ENCODE measurements around the gene CTNNA3.
"Not testable (repeated sequence)": the region's sequence is repeated elsewhere in the genome, so short reads cannot be mapped to it uniquely, and the experiment has no call there.

Gene CTNNA3

DNA sequence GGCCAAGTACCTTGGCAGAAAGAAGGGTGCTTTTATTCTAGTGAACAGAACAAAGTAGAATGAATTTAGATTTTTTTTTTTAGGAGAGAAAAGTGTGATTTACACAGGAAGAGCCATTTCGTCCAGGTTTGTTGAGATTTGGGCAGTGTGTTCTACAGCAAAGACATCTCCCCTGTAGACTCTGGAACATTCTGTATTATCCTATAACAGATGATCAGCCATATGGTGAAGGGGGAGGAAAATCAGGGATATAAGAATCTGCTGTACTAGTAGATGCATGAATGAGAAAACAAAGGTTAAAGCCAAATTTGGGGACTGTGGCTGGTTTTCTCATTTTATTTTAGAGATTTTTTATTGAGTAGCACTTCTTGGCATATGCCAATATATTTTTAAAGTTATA is 1223.8 kb downstream of the CTNNA3 start:
- no peak for DNase-seq

- DNase-seq: no peak
These were observed 1229.0 kb downstream of the CTNNA3 start for GRCh38 chr10:66467042-66467441.

DNA sequence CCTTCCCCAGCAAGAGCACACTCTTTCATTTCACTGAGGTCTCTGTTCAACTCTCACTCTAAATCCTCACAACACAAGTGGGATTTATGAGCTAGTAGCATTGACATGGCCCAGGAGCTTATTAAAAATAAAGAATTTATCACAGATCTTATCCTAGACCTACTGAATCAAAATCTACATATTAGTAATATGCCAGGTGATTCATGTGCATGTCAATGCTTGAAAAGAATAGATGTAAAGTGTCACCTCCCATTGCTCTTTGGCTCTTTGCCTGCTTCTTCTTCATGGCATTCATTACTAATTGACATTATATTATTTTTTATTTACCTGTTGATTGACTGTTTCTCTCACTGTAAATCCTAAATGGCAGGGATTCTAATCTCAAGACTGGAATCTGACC is 1229.4 kb downstream of the CTNNA3 start:
- DNase-seq: no peak

DNA sequence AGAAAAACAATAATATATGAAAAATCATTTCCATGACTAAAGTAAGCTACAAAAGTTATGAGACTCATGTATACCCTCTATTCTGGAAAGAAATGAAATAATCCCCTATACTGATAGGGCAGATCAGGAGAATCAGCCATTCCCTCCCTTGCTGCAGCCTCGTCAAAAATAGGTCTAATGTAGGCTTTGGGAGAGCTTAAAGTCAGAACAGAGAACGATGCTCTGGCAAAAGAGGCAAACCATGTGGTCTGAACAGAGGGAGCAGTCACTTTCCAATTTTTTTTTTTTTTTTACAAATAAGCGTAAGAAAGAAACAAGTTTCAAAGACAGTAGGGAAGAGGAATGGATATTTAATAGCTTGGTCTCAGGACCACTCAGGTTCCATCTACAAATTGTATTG is 1232.4 kb downstream of the CTNNA3 start:
- no peak for DNase-seq

- no peak for DNase-seq
These were observed 1238.4 kb downstream of the CTNNA3 start for GRCh38 chr10:66457629-66458028.

DNA sequence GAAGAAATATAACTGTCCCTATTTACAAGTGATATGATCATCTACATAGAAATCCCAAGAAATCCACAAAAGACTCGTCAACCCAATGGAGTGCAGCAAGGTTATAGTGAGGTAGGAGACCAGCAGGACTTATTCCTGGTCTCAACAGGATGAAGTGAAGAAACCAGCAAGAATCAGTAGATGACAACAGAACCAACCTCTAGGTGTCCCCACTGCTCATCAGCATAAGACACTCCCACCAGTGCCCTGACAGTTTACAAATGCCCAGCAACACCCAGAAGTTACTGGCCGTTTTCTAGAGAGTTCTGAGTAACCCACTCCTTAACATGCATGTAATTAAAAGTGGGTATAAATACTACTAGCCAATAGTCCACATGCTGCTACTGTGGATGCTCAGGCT is 1240.7 kb downstream of the CTNNA3 start:
- DNase-seq: no peak

GRCh38 chr10:66440568-66440967 is 1255.4 kb downstream of the CTNNA3 start:
- no peak for DNase-seq

GRCh38 chr10:66414943-66415342 is 1281.1 kb downstream of the CTNNA3 start:
- DNase-seq: no peak

- no peak for DNase-seq
These were observed 1290.4 kb downstream of the CTNNA3 start for GRCh38 chr10:66405566-66405965.

- DNase-seq: no peak
These were observed 1297.3 kb downstream of the CTNNA3 start for GRCh38 chr10:66398669-66399068.

DNA sequence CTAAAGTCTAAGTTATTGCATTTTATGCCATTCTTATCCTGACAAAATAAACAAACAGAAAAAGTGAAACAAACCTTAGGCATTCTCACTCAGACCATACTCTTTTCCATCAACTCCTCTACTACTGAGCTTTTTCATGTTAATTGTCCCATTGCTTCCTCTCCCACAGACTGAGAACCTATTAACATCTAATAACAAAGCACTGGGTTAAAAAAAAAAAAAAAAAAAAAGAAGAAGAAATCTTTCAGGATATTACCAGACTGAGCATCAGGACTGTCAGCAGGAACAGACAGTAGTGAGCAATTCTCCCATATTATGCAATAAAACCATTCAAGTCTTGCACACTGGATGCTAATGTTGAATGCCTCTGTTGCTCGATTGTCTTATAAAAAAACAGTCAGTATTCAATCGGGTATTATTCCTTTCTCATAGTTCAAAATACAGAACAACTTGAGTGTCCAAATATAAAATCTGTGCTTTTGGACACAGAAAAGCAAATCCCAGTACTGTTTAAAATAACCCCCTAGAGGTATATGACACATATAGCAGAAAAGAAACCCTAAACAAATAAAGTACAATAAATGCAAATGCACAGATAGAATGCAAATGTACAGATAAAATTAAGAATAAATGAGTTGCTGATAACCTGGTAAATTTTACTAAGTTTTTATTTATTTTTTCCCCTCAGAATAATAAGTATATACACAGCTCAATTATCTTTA is 1301.5 kb downstream of the CTNNA3 start:
- no peak for DNase-seq

DNA sequence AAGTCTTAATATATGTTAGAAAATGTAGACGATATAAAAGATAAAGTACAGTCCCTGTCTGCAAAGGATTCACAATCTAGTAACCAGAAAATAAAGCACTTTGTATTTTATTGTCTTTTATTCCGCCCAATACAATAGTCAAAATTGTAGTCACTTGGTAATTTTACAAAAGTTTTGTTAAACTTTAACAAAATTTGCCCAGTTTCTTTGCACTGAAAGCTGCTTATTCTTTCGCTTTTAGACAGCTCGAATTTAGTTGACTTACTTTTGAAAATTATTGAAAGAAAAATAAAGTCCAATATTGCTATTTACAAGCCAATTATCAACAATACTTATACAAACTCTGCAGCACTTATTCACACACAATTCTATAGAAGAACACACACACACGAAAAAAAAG is 1305.1 kb downstream of the CTNNA3 start:
- DNase-seq: no peak

DNA sequence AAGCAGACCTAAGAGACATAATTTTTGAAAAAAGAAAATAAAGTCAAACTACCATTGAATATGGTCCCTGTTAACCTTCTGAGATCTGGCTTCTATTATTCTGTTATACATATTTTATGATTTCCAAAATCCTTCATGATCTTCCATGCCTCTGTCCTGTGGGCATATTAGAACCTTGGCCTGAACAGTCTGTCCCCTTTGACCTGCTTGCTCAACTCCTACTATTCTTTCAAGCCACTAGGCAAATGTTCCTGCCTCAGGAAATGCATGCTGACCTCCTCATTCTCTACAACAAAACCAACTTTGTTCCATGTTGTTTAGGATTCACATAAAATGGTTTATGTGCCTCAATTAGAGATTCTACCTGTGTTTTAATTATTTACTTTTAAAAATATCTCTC is 1315.0 kb downstream of the CTNNA3 start:
- DNase-seq: no peak

DNA sequence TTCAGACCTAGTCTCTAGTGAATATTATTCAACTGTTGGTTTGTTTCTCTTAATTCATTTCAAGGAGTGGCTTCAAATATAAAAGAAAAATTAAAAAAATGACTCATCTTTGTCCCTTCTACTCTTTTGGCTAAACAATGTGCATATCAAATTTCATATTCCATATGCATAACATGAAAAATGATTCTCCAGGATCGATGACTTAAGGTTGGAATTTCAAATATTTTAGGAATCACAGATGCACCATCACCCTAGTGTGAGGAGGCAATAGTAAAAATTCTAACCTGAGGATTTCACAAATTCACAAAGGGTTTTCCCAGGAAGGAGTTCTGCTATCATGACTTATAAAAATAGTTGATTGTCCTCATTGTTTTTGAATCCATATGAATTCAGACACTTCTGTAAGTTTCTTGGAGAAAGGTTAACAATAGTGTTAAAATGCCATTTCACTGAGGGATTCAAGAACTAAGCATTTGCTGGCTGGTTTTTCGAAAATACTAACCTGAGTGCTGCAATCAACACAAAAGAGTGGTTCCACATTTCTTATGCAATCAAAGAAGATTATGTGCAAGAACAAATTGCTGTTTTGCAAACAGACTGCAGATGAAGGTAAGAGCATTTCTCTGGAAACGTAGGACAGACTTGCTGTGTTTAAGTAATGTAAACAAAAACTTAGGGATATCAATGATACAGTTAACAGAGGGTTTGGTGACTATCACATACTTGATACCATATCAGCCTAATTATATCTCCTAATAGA is 1317.7 kb downstream of the CTNNA3 start:
- no peak for DNase-seq

DNA sequence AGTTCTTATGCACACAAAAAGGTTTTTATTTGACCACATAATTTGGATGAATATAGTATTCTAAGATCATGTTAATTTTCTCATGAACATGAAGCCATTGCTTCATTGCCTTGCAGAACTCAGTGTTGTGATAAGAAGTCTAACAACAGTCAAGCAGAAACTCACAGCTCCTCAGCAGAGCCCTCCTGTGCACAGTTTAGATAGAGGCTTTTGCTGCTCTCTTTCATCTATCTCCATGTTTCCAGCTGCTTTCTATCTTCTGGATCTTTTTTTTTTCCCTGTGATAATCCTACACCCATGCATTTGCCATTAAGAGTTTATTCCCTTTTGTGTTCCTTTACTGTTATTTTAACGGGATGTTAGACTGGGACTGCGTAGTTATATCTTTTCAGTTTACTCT is 1327.8 kb downstream of the CTNNA3 start:
- no peak for DNase-seq

DNA sequence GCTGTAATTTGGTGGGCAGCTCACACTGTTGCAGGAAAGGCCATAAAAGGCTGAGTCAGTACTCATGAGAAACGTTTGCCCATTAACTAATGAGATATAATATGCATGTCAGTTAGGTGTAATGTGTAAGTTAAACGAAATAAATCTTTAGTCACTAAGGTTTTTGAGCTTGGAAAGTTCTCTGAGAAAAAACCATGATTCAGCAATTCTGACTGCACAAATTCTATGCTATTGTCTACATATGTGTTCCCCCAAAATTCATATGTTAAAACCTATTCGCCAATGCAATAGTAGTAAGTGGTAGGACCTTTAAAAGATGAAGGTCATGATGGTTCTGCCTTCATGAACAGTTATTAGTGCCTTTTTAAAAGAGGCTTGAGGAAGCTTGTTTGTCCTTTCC is 1329.8 kb downstream of the CTNNA3 start:
- DNase-seq: no peak

DNA sequence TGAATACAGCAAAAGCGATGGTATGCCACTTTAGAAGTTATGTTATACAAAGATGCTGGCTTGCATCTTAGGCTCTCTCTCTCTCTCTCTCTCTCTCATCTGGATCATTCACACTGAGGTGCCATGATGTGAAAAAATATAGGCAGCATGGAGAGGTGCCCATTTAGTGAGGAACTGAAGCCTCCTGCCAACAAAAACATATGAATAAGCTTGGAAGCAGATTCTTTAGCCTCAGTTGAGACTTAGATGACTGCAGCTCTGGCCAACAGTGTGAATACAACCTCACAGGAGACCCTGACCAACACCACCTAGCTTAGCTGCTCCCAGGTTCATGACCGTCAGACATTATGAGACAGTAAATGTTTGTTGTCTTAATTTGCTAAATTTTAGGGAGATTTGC is 1330.3 kb downstream of the CTNNA3 start:
- no peak for DNase-seq

DNA sequence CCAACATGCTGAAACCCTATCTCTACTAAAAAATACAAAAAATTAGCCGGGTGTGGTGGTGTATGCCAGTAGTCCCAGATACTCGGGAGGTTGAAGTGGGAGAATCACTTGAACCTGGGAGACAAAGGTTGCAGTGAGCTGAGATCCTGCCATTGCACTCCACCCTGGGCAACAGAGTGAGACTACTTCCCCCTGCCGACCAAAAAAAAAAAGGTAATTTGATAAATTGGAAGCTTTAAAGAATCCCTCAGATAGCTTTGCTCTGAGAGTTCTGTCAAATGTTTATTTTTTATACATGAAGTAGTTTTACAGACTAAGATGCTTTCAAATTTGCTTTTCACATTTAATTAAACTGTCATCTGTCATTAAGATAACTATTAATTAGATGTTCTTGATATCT is 1333.5 kb downstream of the CTNNA3 start:
- no peak for DNase-seq

GRCh38 chr10:66353822-66354221 is 1342.2 kb downstream of the CTNNA3 start:
- not testable (repeated sequence) for DNase-seq

GRCh38 chr10:66353422-66353821 is 1342.6 kb downstream of the CTNNA3 start:
- DNase-seq: no peak

GRCh38 chr10:66350622-66351399 is 1345.2 kb downstream of the CTNNA3 start:
- no peak for DNase-seq

DNA sequence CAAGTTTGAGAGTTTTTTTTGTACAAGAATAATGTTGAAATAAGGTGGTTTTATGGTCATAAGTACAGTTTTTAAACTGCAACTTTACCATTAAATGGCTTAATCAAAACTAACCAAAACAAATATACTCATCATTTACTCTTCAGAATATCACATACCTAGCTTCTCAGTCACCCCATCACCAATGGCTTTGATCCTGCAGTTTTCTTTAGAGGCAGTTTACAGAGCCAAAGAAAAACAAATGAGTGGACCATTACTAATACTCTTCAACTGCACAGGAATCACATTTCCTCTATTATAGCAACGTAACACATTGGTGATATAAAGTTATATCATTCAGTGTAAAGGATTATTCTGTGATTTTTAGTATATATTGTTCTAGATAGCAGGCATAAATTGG is 1346.3 kb downstream of the CTNNA3 start:
- DNase-seq: no peak

DNA sequence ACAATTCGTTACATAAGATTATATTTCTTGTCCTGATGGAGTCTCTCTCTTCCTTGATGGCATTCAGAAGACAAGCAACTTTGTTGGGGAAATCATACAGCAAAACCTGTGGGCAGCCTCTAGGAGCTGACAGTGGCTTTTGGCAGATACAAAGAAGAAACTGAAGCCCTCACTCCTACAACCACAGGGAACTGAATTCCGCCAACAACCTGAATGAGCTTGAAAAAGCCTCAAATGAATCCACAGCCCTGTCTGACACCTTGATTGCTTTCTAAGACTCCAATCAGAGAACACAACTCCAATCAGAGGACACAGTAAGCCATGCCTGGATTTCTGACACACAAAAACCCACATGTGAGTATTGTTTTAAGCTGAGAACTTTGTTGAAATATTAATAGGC is 1346.9 kb downstream of the CTNNA3 start:
- DNase-seq: no peak

- DNase-seq: no peak
These were observed 1358.8 kb downstream of the CTNNA3 start for GRCh38 chr10:66337211-66337610.

Measured in effector CD4-positive, alpha-beta T cell (primary cell).